Measurements from ENCODE around the gene DCTN2.

The DCTN2 gene

DNA sequence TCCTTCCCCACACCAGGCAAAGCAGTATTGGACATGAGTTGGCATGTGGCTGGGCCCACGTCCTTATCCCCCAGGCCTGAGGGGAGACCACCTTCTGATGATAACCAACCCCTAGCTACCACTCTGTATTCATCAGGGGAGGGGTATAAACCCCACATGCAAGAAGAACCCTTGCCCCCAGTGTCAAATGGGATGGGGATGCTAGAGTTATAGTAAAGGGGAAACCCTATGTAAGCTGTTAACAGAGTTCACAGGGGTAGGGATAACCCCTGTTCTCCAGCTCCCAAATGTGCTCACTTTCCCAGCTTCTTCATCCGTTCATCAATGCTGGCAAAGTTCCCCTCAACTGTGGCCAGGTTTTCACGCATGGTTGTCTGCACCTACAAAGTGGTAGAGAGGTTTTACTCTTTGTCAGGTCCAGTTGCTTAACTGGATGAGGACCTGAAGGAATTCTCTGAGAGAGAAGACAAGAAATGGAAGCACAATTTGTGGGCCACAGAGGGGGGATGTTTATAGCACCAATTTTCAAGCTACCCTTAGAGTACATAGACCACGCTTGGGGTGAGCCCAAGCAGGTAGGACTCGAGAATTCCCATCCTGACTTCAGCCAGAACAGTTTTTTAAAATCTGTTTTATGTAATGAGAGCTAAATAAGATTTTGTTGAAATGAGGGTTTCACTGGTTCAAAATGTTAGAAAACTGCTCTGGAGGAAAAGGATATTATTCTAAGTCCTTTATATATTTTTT lies 16.4 kb downstream of the DCTN2 start:
- no peak overlapping the region for H3K27ac ChIP-seq
- DNase-seq (ENCODE audit: low read depth, low spot score) = no peak

DNA sequence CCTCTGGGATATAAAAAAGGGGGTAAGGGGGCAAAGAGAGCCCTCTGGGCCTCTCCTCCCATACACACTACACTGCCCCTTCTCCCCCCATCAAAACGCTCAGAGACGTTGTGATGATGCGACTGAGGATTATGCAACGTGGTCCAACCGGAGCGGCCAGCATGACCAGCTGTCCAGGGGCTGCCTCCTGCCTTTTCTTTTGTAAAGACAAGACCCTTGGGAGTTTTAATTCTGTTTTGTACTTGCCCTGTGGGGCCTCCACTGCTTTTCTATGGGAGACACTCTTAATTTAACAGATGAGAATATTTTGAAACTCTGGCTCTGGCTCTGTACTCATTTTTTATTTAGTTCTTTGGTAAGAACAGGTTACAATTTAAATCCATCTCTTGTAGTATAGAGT lies 17.2 kb downstream of the DCTN2 start:
- no peak overlapping the region for H3K27ac ChIP-seq
- DNase-seq (ENCODE audit: low read depth, low spot score) = no peak

DNA sequence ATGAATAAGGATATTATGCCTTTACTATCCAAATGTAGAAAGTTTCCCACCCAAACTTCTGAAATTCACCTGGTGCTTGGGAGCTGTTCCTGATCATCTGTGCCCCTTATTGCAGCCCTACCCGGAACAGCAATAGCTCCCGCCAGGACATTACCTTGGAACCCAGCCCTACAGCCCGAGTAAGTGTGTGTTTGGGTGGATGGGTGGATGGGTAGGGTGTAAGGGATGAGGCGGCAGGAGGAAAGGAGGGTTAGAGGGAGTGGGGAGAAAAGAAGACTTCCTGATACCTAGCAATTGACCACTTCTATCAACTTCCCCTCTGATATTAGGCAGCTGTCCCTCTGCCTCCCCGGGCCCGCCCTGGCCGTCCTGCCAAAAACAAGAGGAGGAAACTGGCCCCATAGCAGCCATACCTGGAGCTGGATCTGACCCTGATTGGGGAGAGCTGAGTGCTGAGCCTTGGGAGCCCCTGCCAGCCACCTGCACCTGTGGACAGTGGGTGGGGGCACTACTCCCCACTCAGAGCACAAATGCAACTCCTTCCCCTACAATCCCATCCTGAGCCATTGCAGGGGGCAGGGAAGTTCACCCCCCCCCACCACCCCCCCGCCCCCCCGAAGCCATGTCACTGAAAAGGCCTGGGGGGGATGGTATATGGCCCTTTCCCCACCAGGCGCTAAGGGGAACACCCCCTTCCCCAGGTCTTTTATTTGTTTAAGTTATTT lies 18.0 kb downstream of the DCTN2 start:
- DNase-seq (ENCODE audit: low read depth, low spot score) = no peak

DNA sequence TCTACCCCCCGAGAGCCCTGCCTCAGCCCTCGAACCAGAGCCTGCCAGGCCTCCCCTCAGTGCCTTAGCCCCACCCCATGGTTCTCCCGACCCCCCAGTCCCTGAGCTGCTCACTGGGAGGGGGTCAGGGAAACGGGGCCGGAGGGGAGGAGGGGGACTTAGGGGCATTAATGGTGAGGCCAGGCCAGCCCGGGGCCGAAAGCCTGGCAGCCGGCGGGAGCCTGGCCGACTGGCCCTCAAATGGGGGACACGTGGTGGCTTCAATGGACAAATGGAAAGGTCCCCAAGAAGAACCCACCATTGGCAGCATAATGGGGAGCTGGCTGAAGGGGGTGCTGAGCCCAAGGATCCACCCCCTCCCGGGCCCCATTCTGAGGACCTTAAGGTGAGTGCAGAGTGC lies 18.8 kb downstream of the DCTN2 start:
- no peak for DNase-seq (ENCODE audit: low read depth, low spot score)

More for the DNA sequence above, 18.0 kb downstream of the DCTN2 start:
- H3K27ac ChIP-seq = no peak overlapping the region

DNA sequence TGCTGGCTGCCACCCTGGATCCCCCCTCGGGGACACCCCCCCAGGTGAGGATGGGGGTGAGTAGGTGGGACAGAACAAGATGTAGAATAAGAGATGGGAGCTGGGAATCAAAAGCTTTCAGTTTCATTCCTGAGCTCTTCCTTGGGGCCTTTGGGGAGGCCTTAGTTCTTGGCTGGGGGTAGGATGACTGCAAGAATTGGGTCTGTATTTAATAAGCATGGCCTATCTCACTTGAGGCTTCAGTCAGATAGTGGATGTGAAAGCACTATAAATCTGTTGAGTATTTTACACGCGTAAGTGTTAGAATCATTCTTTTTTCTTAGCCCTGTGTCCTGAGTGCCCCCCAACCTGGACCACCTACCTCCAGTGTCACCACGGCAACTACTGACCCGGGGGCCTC lies 19.8 kb downstream of the DCTN2 start:
- no peak overlapping the region for H3K27ac ChIP-seq
- DNase-seq (ENCODE audit: low read depth, low spot score) = no peak

More for the DNA sequence above, 18.8 kb downstream of the DCTN2 start:
- no peak overlapping the region for H3K27ac ChIP-seq

DNA sequence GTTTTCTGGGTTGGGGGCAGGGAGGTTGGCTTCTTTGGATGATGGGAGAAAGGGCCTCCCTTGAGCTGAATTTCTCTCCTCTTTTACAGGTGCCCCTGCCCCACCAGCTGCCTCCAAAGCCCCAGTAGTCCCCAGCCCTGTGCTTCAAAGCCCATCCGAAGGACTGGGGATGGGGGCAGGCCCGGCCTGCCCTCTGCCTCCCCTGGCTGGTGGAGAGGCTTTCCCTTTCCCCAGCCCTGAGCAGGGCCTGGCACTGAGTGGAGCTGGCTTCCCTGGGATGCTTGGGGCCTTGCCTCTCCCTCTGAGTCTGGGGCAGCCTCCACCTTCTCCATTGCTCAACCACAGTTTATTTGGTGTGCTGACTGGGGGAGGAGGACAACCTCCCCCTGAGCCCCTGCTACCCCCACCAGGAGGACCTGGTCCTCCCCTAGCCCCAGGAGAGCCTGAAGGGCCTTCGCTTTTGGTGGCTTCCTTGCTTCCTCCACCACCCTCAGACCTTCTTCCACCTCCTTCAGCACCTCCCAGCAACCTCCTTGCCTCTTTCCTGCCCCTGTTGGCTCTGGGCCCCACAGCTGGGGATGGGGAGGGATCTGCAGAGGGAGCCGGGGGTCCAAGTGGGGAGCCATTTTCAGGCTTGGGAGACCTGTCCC lies 20.4 kb downstream of the DCTN2 start:
- no peak for DNase-seq (ENCODE audit: low read depth, low spot score)
- no peak overlapping the region for H3K27ac ChIP-seq

DNA sequence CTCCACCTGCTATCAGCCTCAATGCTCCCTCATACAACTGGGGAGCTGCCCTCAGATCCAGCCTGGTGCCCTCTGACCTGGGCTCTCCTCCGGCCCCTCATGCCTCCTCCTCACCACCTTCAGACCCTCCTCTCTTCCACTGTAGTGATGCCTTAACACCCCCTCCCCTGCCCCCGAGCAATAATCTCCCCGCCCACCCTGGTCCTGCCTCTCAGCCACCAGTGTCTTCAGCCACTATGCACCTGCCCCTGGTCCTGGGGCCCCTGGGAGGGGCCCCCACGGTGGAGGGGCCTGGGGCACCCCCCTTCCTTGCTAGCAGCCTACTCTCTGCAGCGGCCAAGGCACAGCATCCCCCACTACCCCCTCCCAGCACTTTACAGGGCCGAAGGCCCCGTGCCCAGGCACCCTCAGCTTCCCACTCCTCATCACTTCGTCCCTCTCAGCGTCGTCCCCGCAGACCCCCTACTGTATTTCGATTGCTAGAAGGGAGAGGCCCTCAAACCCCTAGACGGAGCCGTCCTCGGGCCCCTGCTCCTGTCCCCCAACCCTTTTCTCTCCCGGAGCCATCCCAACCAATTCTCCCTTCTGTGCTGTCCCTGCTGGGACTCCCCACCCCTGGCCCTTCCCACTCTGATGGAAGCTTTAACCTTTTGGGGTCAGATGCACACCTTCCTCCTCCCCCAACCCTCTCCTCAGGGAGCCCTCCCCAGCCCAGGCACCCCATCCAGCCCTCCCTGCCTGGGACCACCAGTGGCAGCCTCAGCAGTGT lies 21.2 kb downstream of the DCTN2 start:
- DNase-seq (ENCODE audit: low read depth, low spot score) = no peak
- H3K27ac ChIP-seq = no peak overlapping the region

DNA sequence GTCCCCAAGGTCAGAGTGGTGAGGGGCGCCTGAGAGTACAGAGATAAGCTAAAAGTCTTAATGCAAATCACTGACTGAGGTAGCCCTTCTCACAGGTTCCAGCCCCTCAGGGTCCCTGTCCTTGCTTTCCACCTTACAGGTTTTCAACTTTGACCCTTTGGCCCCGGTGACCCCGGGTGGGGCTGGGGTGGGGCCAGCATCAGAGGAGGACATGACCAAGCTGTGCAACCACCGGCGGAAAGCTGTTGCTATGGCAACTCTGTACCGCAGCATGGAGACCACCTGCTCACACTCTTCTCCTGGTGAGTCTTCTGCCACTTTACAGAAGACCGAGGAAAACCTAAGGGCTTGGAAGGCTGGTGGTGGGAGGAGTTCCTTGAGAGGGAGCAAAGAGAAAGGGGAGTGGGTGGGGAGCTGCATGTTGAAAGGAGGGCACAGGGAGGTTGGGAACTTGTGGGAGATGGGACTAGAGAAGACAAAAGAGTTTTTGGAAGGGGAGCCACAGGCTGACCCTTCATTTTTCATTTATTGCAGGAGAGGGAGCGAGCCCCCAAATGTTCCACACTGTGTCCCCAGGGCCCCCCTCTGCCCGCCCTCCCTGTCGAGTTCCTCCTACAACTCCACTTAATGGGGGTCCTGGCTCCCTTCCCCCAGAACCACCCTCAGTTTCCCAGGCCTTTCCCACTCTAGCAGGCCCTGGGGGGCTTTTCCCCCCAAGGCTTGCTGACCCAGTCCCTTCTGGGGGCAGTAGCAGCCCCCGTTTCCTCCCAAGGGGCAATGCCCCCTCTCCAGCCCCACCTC lies 22.0 kb downstream of the DCTN2 start:
- no peak overlapping the region for H3K27ac ChIP-seq
- no peak for DNase-seq (ENCODE audit: low read depth, low spot score)

DNA sequence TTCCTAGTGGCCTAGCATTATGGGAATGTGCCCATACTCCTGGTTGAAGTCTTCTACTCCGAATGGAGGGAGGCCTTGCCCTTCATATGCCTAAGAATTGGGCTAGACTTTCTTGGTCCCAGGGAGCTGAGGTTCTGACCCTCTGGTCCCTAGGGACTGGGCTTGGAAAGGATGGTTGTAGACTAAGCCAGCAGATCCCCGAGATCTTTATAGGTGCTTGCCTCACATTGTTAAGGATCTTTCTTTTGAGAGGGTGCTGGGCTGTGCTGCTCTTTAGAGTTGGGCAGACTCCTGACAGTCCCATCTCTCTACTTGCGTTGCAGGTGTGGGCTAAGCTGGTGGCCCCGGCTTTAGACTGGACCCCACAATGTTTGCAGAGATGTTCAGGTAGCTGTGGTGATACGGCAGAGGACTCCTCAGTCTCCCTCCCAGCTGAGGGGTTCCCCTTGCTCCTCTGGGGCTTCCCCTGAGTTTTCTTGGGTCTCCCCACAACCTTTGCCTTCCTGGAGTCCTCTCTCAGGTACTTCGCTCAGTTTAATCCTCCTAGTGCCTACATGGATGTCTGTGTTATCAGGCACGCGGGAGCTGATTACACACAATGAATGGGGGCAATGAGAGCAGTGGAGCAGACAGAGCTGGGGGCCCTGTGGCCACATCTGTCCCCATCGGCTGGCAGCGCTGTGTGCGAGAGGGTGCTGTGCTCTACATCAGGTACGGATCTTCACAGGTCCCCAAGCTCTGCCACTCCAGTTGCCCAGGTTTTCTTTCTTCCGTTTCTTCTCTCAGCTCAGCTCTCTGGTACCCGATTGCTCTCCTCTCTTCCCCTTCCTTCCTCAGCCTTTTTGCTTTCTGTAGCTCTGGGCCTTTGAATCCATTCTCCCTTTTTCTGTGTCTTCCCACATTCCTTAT lies 23.0 kb downstream of the DCTN2 start:
- peak overlapping the region; percentile 98 for H3K27ac ChIP-seq
- no peak for DNase-seq (ENCODE audit: low read depth, low spot score)

DNA sequence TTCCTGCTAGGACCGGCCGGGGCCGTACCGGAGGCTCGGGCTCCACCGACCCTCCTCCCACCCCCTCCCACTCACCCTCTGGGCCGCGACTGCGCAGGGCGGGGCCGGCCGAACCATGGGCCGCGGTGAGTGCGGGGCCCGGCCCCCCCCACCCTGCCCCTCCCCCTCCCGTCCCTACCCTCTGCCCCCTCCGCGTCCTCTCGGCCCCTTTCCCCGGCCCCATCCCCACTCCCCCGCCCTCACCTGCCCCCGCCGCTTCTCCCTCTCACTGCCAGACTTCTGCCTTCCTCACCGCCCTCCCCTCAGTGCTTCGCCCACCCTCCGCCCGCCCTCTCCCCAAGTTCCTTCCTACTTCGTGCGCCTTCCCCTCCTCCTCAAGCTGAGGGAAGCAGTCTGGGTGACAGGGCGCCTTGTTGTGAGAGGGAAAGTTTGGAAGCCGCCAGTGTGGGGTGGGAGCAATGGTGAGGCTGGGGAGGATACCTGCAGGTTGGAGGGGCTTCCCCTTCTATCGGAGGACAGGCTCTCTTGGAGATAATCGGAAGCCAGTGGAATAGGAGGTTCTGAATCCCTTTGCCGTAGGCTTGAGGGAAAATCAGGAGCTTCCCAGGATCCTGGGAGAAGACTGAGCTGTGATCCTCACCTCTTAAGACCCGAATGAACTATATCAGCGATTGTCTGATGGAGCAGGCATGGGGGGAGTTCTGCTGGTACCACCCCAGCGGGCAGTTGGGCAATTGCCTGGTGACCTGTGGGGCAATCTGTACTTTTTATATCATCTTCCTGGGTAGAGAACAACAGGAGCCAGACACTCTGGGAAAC lies 23.9 kb downstream of the DCTN2 start:
- peak overlapping the region; percentile 98 for H3K27ac ChIP-seq
- no peak for DNase-seq (ENCODE audit: low read depth, low spot score)

DNA sequence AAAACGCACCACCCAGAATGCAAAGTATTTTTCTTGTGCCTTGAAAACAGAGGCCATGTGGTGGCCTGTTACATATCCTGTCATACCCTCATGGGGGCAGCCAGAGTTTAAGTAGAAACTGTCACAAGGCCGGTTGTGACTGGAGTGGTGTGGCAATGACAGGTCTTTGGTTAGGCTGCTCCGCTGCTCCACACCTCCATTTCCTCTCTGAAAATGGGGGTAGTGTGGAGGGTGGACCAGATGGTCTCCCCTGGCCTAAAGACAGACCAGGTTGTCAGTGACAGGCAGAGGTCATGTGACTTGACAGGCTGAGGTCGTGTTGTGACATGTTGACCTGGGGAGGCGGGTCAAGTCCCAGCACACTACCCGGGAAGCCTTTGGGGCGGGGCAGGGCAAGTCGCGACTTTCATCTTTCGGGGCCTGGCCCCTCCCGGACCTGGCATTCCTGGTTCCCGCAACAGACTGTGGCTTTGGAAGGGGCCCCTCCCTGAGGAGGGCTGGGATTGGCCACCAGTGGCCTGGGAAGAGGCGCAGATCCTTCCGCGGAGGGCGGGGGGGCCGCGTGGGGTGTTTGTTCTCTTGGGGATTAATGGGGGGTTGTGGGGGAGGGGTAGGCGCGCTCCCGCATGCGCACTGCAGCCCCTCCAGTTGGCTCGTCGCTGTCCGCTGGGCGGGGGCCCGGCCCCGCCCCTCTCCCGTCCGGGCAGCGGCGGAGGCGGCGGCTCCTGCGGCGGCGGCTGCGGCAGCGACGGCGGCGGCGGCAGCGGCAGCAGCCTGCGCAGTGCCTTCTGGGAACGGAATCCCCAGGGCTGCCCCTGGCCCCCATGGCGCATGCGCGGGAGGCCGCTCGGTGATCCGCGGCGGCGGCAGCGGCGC lies 24.7 kb downstream of the DCTN2 start, which contains the start of gene MBD6:
MBD6 (plus strand) TSS at position 814 of the 876 bp plus-strand sequence. CDS start 1,480 bp downstream, outside the sequence.
- DNase-seq (ENCODE audit: low read depth, low spot score) = peak; percentile 78
- peak within 1 kb of the TSS; percentile 98 for H3K27ac ChIP-seq

DNA sequence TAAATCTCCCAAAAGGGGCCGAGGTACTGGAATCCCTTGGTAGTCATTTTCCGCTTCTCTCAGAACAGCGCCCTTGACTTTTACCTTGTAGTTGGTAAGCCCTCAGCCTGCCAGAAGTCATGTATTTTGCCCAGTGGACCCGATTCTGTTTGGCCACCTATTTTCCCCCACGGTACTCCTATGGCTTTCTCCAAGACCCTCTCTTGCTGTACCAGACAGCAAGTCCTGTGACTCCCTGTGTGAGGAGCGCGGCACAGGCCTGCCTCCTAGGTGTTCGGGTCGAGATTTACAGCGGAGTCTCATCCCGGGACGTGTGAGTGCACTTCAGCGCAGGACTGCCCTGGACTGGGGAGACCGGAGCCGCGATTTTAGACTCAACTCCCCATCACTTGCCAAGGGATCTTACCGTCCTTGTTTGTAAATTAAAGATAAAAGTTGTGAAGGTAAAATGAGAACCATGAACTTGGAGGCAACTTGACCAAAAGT lies 25.4 kb downstream of the DCTN2 start:
- H3K27ac ChIP-seq = peak overlapping the region; percentile 98
- peak; percentile 20 for DNase-seq (ENCODE audit: low read depth, low spot score)

DNA sequence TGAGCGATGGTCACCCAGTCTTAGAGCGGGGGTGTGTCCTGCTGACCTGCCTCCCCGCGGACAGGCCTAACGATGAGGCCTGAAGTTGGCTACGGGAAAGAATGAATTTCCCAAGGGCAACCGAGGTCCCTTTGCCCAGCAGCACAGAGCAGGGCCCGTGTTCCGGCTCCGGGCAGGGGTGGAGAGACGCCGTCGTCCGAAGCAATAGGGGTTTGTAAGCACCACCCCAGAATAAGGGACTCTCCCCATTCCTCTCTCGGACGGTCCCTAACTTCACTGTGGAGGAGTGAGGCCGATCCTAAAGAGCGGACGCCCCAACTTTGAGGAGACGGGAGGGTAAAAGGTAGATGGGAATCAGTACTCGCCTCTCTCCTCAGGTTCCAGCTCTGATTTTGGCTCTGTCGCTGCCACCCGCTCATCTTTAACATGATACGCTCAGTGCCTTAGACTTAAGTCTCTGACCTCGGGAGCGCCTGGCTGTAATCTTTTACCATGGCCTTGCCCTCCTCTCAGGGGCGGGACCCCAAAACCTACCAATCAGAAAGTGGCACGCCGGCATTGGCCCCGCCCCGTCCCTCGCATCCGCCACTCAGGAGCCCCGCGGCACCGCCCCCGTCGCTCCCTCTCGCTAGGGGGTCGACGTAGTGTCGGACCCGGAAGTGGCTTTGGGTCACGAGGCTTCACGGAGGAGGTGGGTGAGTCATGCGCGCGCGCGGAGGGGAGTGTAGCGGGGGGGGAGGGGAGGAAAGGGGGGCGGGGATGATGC lies 26.8 kb downstream of the DCTN2 start, which contains the start of gene DDIT3:
DDIT3 (minus strand) TSS at position 462 of the 766 bp plus-strand sequence. CDS start 3,108 bp downstream, outside the sequence.
- H3K27ac ChIP-seq = peak within 1 kb of the TSS; percentile 98
- peak; percentile 83 for DNase-seq (ENCODE audit: low read depth, low spot score)

DNA sequence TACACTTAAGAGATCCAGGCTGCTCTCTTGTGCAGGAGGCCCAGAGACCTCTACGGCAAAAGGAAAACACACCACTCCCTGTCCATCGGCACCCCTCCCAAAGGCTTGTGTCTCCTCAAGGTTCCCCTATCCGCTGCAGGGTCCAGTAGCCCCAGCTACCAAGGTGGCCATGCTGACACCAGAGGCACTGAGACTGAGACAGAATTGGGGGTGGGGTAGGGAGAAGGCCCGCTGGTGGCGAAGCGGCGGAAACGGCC lies 27.3 kb downstream of the DCTN2 start:
- DNase-seq (ENCODE audit: low read depth, low spot score) = no peak
- H3K27ac ChIP-seq = peak overlapping the region; percentile 98

DNA sequence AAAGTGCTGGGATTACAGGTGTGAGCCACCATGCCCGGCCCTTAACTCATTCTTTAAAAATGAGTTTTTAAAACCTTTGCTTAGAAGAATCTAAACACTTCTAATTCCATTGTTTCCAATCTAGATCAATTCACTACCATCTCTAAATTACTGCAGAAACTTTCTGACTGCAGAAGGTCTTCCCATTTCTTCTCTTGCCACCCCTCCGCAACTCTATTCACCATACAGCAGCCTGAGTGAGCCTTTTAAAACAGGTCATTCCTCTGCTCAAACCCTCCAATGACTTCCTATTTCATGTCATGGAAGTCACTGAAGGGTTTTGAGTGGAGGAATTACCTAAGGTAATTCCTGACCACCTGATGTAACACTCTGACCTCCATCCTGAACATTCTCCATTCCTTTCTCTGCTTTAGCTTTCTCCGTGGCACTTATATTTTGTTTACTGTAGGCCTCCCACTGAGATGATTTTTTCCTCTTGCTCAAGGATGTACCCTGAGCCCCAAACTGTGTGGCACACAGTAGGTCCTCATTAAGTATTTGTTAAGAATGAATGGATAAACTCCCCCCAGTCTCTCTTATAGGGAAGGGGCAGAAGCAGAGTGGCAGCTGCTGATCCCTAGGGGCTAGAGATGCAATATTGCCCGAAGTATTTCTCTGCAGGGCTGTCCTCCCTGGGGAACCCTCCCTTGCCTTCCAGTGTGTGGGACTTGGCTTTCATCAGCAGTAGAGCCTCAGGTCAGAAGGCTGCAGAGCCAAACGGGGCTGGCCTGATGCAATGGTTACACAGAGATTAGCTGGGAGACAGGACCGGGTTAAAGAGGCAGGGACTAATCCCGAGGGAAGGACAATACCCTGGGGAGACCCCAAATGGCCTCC lies 27.8 kb downstream of the DCTN2 start:
- DNase-seq (ENCODE audit: low read depth, low spot score) = no peak
- peak overlapping the region; percentile 98 for H3K27ac ChIP-seq
